Islet of Langerhans (tissue), 1 donor: ENCODE results near the gene ZBTB20.
A peak's percentile ranks its signal among the peaks of the same experiment; 100 is the strongest.

Experiments
- FAIRE-seq: peaks from one replicate; lab custom pipeline; 2011; peaks lifted over from hg19 to GRCh38; lab: Jason Lieb, UNC

The ZBTB20 gene

DNA sequence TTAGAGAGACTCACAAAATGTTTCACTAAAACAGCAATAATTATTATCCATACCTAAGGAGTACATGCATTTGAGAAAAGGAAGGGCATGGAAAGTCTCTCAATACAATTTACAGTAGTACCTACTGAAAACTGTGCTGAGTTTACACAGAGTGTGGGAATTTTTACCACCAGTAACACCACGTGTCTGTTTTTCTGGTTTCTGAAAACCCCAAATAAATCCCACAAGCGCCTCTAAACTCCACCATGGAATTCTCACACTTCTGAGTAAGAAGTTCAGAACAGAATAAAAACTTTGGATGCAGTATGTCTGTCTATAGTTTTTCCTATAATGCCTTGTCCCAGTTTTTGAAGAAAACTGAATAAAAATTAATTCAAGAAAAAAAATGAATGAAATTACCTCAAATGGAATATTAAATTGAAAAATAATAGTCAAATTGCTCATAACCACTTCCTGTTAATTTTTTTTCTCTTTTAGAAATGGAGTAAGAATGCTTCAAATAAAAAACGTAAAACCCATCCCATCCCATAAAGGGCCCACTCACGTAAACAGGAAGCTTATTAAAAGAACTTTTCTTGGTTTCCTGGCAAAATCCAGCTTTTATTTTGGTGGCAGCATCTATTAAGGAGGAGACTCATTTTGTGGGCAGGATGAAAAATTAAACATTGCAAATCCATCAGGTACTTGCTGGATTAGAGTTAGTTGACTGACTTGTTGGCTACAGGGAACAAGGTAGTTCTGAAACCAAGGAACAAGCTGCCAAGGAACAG lies 475.2 kb downstream of the ZBTB20 start:
- no peak for FAIRE-seq

DNA sequence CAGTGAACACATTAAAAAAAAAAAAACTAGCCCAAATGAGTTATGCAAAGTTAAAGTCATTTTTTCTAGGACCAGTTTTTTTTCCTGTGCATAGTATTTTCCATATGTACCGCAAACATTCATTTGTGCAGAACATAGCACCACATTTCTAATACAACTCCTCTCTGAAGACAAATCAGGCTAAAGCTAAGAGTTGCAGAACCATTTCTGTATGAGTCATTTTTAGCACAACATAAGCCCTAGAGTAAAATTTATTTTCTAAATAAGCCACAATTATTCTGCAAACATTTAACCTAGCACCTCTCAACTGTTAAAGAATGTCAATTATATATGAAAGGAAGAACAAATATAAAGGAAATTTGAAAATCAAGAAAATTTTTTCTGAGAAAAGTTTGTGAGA lies 477.5 kb downstream of the ZBTB20 start:
- FAIRE-seq = peak; percentile 43

- FAIRE-seq = peak; percentile 68
Observed at GRCh38 chr3:114668099-114668498, 479.0 kb downstream of the ZBTB20 start.

- FAIRE-seq = no peak
Observed at GRCh38 chr3:114666623-114667022, 480.5 kb downstream of the ZBTB20 start.

GRCh38 chr3:114664006-114664405 lies 483.1 kb downstream of the ZBTB20 start:
- FAIRE-seq = no peak

- FAIRE-seq = no peak
Observed at GRCh38 chr3:114660808-114661207, 486.3 kb downstream of the ZBTB20 start.

- FAIRE-seq = peak; percentile 30
Observed at GRCh38 chr3:114660124-114660523, 487.0 kb downstream of the ZBTB20 start.

DNA sequence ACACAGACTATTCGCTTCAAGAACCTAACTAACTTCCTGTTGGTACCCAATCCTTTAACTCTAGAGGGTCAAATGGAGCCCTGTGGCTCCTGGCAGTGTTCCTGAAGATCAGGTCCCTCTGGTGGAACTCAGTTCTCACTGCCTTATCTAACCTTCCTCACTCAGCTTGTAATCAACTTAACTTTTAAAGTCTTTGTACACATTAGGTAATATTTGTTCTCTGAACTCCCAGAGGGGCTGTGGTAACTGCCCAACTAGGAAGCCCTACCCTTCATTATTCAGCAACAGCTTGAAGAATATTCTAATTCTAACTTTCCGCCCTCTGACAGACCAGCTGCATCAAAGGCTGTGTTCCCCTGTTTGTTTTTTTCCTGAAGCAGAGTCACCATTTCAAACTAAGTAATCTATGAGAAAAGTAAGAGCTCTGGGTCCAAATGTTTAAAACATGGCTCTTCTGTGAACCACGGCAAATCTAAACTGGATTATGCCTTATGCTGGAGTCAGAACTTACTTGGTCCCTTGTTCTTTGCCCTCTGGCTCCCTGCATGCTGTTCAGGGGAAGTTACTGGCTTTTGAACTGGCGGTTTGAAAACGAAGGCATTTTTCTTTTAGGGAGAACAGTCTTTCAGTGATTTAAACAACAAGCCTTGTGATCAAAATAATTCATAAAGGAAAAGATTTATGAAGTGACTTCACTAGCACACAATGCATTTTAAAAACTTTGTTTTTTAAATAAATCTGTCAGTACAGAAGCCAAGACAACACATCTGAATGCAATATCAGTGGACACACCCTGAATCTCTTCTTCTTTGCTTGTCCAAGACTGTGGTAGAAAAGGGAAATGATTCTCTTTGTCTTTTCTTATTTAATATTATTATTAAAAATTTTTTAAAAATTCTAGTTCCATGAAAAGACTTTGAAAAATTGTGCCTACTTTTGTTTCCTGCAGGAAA lies 487.7 kb downstream of the ZBTB20 start:
- no peak for FAIRE-seq

DNA sequence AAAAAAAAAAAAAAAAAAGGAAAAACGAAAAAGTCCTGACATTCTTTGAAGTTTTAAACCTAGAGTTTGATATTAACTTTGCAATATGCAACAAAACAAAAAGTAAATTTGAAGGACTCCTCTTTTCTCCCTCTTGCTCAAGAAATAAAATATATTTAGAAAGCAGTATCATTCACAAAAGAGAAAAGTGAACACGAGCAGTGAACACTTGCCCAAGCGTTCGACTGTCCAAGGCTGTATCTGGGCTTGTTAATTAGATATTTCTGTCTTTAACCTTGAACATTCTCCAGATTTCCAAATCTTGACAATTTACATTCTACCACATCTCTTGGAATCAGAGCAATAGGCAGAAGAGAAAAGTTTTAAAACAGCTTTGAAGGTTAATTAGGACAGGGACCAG lies 495.5 kb downstream of the ZBTB20 start:
- no peak for FAIRE-seq

DNA sequence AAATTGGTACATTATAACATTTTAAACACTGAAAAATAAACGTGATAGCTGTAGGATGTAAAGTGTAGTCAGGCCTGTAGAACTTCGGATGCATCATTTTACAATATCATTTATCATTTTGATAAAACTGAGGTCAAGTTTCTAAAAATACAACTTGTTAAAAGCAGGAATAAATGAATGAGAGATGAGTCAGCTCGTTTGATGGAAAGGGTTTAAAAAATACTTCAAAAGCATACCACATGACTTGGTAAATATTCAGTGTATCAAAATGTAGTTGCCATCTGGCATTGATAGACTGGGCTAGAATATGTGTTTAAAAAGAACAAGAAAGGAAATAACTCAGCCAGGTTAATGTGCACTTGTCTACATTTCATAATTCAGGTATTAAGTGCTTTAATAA lies 496.3 kb downstream of the ZBTB20 start:
- FAIRE-seq = peak; percentile 95

DNA sequence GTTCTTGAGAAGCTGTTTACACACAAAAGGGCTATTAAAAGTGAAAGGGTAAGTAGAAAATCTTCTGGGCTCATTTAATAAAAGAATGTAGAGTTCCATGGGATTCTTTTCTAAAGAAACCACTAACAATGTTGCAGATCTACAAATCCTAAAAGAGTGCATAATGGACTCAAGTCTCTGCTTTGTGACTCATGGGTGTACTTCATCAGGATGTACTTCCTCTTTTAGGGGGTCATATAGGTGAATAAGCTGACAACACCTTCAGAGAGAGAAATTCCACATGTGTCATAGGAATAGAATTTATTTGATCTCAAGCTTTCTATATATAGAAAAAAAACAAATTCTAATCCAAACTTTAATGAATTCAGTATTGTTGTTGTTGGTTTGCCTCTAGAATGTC lies 497.8 kb downstream of the ZBTB20 start:
- FAIRE-seq = no peak

DNA sequence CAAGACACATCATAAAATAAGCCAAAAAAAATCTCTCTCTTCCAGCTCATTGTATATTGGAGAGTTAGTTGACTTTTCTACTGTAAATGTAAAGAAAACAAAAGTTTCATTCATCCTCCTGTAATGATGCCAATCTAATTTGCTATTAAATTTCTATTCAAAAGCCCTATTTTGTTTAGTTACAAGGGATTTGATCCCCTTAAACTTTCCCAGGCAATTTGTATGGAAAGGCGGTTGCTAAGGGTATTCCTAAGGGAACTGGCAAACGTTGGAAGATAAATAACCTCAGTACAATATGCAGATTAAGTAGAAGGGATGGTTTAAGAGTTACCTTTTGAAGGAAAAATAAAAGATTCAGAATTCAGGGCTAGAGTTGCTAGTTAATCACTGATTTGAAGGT lies 500.6 kb downstream of the ZBTB20 start:
- FAIRE-seq = no peak

DNA sequence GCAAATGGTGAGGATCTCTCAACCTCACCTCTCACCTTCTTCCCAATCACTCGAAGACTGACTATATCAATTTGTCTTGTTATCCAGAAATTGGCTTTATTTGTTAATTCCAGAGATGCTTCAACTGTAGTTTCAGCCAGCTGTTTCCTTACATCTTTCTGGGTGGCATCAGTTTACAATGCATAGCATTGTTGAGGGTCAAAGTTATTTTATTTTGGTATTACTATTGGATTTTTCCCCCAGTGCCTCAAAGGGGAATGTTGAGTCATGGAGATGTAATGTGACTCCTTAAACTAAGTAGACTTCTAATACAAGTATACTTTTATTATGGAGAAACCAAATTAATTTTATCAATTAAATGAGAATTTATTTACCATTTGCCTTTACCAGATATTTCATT lies 501.7 kb downstream of the ZBTB20 start:
- peak; percentile 51 for FAIRE-seq

DNA sequence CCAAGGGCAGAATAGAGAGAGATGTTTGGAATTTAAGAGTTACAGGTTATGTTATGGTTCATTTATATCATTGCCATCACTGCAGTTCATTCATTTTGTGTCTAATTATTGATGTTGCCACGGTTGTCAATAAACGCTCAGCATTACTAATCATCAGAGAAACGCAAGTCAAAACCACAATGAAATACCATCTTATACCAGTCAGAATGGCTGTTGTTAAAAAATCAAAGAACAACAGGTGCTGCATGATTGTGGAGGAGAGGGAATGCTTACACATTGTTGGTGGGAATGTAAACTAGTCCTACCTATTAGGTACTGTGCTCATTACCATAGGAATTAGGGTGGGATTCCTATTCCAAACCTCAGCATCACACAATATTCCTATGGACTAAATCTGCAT lies 502.7 kb downstream of the ZBTB20 start:
- no peak for FAIRE-seq

GRCh38 chr3:114642951-114643741 lies 503.9 kb downstream of the ZBTB20 start:
- FAIRE-seq = peak; percentile 79

DNA sequence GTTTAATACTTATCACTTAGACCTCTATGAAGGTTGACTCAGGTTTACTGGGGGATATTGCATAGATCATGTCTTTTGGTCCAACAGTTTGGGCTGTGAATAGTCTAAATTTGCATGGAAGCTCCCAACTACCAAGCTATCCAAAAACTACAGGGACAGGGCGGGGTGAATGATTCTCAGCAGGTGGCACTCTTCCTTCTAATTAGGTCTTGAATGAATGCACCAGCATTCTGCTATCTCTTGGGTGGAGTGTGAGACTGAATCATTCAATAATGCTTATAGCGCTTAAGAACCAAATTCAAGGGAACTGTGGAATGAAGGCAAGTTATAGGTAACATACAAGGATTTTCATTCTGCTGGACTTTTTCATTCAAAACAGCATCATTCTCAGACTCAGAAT lies 507.0 kb downstream of the ZBTB20 start:
- no peak for FAIRE-seq

- peak; percentile 64 for FAIRE-seq
Observed at GRCh38 chr3:114639171-114639570, 507.9 kb downstream of the ZBTB20 start.

DNA sequence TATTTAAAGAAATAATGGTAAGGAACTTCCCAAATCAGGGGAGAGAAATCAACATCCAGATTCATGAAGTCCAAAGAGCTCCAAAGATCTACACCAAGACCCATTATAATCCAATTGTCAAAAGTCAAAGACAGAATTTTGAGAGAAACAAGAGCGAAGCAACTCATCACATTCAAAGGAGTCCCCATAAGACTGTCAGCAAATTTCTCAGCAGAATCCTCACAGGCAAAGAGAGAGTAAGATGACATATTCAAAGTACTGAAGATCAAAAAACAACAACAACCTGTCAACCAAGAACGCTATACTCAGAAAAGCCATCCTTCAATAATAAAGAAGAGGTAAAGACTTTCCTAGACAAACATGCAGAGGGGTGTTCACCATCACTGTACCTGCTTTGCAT lies 511.2 kb downstream of the ZBTB20 start:
- no peak for FAIRE-seq

DNA sequence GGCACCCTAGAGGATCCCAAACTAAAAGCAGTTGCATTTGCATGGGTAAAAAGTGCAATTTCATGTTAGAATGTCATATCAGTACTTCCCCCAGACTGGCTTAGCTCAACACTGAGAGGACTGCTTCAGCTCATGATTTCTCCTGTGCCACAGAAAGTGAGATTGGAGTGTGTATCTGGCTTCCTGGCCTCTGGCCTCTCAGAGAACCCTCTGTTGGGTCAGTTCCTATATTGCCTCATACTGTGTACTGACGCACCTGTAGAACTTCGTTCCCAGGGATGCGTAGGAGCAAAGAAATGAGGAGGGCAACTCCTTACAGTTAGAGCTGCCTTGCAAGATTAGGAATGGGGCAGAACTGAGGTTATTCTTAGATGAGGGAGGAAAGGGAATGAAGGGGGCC lies 512.5 kb downstream of the ZBTB20 start:
- FAIRE-seq = no peak

- no peak for FAIRE-seq
Observed at GRCh38 chr3:114632757-114633424, 514.2 kb downstream of the ZBTB20 start.

DNA sequence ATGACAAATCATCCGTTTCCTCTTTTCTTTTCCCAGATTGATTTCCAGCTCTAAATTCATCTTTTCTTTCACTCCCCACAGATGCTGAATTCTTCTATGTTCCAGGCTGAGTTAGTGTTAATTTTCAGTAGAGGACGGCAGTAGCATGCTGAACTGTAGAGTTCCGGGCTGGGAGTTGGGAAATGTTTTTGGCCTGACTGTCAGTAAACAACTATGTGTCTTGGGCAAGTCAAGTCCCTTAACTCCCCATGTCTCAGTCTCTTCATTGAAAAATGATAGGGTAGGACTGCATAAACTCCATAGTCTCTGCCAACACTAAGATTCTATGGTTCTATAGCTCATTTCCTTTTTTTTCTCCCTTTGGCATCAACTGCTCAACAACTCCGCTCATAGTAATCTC lies 519.3 kb downstream of the ZBTB20 start:
- no peak for FAIRE-seq

DNA sequence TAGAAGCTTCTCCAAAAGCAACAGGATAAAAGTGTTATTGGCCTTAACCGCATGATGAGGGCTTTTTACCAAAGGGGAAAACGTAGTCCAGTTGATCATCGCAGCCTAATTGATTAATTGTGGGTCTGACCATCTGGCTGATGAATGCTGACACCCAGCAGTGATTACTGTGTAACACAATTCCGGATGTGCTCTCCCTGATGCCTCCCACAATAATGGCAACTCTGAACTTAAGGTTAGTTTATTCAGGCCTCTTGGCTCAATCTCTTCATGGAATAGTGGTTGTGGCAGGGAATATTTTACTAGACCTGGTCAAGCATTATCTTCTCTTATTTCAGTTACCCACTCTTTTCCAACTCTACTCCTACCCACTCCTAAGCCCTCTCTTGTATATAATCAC lies 520.3 kb downstream of the ZBTB20 start:
- FAIRE-seq = peak; percentile 21
